Nephron progenitor cell (in vitro differentiated cells): ENCODE data around the gene NUMBL.

Experiments used
- DNase-seq: peaks from one replicate; pipeline ENCODE4 v3.0.0; 2021
- H3K27ac Mint-ChIP-seq: 2 replicates; pipeline ENCODE4 v1.8.0; 2021; ENCODE audit warnings: mild to moderate bottlenecking, moderate library complexity, mixed read lengths
- H3K27me3 Mint-ChIP-seq: 2 replicates; pipeline ENCODE4 v1.8.0; 2021; ENCODE audit warnings: mild to moderate bottlenecking, low read depth, mixed read lengths; ENCODE audit not compliant: poor library complexity
- H3K36me3 Mint-ChIP-seq: 2 replicates; pipeline ENCODE4 v1.8.0; 2021; ENCODE audit warnings: low read depth, mixed read lengths
- H3K4me1 Mint-ChIP-seq: 2 replicates; pipeline ENCODE4 v1.8.0; 2021; ENCODE audit warnings: mixed read lengths
- H3K4me3 Mint-ChIP-seq: 2 replicates; pipeline ENCODE4 v1.8.0; 2021; ENCODE audit warnings: mild to moderate bottlenecking, moderate library complexity, mixed read lengths
- H3K9me3 Mint-ChIP-seq: 2 replicates; pipeline ENCODE4 v1.8.0; 2021; ENCODE audit warnings: mild to moderate bottlenecking, moderate library complexity, mixed read lengths
- TF ChIP-seq, protein P1 (sequence below): fragments of 200-600 bp; sonication (generic); IDR thresholded peaks from 2 replicates; pipeline ENCODE4 v1.5.0; 2021; ENCODE audit warnings: antibody characterized with exemption

The NUMBL gene

DNA sequence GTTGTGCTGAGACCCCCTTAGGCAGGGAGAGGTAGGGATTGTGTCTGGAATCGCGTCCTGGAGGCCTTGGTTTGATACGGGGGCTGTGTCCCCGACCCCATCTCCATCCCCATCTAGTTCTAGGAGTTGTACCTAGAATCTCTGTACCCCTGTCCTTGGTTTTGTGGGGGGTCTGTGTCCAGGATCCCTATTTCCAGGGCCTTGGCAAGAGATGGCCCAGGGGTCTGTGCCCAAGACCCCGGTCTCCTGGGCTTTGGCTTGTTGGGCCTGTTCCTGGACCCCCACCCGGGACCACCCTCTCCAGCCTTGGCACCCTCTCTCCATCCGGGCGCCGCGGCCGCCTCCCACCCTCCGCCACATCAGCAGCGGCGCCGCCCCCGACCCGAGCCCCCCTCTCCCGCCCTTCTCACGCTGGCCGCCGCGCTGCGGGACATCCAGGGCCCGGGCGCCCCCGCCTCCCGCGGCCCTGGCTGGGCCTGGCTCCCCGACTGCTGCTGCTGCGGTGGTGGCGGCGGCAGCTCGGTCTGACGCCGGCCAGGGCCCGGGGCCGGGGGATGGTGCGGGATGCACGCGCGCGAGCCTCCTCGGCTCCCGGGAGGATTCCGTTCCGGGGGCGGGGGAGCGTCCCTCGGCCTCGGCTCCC lies at the start of gene NUMBL:
NUMBL (minus strand) TSS at position 602 of the 643 bp plus-strand sequence; CDS start at position 434, 168 bp downstream.
- Mint-ChIP-seq H3K4me1 (peaks cover 4% of the 10 kb centered on the region), H3K9me3 (no peaks in the 10 kb centered on the region), H3K27me3 (peaks cover 4% of the 10 kb centered on the region), H3K4me3 (peak within 1 kb of the TSS; percentile 84), H3K36me3 (peaks cover 16% of the 10 kb centered on the region), H3K27ac (no peak within 1 kb of the TSS)
- DNase-seq: no peak
- TF ChIP-seq, protein P1, sequence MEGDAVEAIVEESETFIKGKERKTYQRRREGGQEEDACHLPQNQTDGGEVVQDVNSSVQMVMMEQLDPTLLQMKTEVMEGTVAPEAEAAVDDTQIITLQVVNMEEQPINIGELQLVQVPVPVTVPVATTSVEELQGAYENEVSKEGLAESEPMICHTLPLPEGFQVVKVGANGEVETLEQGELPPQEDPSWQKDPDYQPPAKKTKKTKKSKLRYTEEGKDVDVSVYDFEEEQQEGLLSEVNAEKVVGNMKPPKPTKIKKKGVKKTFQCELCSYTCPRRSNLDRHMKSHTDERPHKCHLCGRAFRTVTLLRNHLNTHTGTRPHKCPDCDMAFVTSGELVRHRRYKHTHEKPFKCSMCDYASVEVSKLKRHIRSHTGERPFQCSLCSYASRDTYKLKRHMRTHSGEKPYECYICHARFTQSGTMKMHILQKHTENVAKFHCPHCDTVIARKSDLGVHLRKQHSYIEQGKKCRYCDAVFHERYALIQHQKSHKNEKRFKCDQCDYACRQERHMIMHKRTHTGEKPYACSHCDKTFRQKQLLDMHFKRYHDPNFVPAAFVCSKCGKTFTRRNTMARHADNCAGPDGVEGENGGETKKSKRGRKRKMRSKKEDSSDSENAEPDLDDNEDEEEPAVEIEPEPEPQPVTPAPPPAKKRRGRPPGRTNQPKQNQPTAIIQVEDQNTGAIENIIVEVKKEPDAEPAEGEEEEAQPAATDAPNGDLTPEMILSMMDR: no peak

DNA sequence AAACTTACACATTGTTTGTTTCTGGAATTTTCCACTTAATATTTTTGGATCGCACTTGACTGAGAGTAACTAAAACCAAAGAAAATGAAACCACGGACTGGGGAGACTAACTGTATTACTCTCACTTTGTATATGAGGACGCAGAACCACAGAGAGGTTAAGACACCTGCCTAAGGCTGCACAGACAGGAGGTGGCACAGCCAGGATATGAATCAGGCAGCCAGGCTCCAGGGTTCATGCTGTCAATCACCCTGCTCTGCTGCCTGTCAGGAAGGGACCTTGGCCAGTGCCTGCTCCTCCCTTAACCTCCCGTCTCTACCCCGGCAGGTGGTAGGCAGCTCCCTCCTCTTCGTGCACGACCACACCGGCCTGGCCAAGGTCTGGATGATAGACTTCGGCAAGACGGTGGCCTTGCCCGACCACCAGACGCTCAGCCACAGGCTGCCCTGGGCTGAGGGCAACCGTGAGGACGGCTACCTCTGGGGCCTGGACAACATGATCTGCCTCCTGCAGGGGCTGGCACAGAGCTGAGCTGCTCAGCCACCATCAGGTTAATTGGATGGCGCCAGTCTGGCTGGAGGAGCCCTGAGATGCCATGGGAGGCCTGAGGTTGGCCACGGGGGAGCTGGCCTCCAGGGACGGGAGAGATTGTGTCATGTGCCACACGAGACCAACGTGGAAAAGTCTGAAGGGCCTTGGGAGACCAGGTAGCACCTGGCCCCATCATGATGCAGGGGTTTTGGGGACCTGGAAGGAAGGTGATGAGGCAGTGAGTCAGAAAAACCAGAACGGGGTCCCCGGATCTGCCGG lies 48.8 kb upstream of the NUMBL start:
- no peak for DNase-seq
- Mint-ChIP-seq H3K27me3 (peaks cover 6% of the 10 kb centered on the region), H3K27ac (peak overlapping the region; percentile 69), H3K4me1 (peaks cover 6% of the 10 kb centered on the region), H3K9me3 (no peaks in the 10 kb centered on the region), H3K4me3 (no peak overlapping the region), H3K36me3 (peaks cover 30% of the 10 kb centered on the region)
- TF ChIP-seq, protein P1: no peak

DNA sequence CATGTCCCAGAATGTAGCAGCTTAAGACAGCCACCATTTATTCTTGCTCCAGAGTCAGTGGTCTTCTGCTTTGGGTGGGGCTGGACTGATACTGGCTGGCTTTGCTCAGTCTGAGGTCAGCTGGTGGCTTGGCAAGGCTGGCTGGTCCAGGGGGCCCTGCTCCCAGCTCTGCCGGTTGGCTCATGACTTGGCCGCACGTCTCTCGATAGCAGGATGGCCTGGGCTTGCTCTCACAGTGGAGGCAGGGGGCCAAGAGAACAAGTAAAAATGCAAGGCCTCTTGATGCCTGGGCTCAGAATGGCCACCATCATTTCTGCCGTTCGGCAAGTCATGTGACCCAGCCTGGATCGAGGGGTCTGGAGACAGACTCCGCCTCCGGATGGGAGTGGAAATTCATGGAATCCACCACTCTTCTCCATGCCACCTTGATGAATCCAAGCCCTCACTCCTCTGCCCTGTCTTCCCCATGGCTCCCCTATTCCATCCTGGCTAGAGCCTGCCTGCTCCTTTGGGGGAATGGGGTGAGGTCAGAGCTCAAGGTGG lies 46.7 kb upstream of the NUMBL start:
- Mint-ChIP-seq H3K4me3 (no peak overlapping the region), H3K4me1 (peaks cover 6% of the 10 kb centered on the region), H3K9me3 (no peaks in the 10 kb centered on the region), H3K36me3 (peaks cover 48% of the 10 kb centered on the region), H3K27me3 (peaks cover 6% of the 10 kb centered on the region), H3K27ac (no peak overlapping the region)
- DNase-seq: no peak
- TF ChIP-seq, protein P1: no peak

DNA sequence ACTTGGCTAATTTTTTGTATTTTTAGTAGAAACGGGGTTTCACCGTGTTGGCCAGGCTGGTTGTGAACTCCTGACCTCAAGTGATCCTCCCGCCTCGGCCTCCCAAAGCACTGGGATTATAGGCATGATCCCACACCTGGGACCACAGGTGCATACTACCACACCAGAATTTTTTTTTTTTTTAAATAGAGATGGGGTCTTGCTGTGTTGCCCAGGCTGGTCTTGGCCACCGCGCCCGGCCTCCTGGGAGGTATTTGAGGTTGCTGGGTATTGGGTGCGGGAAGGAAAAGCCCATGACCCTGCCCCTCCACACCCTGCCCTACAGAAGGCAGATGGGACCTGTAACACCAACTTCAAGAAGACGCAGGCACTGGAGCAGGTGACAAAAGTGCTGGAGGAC lies 46.2 kb upstream of the NUMBL start:
- peaks cover 50% of the 10 kb centered on the region for H3K36me3 Mint-ChIP-seq
- H3K4me1 Mint-ChIP-seq: peaks cover 1% of the 10 kb centered on the region
- no peak overlapping the region for H3K27ac Mint-ChIP-seq
- no peaks in the 10 kb centered on the region for H3K9me3 Mint-ChIP-seq
- DNase-seq: no peak
- peaks cover under 1% of the 10 kb centered on the region for H3K27me3 Mint-ChIP-seq
- TF ChIP-seq, protein P1: no peak
- H3K4me3 Mint-ChIP-seq: no peak overlapping the region

DNA sequence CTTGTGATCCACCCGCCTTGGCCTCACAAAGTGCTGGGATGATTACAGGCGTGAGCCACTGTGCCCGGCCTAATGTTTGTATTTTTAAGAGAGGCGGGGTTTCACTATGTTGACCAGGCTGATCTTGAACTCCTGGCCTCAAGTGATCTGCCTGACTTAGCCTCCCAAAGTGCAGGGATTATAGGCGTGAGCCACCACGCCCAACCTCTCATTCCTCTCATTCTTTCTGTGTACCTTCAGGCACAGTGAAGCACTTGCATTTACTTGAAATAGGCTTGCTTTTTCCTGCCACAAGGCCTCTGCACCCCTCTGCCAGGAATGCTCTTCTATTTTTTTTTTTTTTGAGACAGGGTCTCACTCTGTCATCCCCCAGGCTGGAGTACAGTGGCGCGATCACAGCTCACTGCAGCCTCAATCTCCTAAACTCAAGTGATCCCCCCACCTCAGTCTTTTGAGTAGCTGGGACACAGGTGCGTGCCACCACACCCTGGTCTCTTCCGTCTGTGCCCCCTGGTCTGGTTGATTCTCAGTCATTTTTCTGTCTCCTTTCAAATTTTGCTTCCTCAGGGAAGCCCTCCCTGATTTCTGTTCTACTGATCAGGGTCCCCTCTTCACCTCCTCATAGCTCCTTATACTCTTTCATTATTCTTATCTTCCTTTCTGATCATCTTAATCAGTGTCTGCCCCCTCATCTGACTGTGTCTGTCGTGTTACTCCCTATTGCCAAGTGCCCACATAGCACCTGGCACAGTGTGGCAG lies 44.7 kb upstream of the NUMBL start:
- Mint-ChIP-seq H3K4me3 (no peak overlapping the region), H3K27ac (no peak overlapping the region), H3K4me1 (no peaks in the 10 kb centered on the region)

More for the DNA sequence above, 44.7 kb upstream of the NUMBL start:
- TF ChIP-seq, protein P1: no peak
- H3K36me3 Mint-ChIP-seq: peaks cover 65% of the 10 kb centered on the region
- no peaks in the 10 kb centered on the region for H3K9me3 Mint-ChIP-seq
- no peak for DNase-seq
- no peaks in the 10 kb centered on the region for H3K27me3 Mint-ChIP-seq
